Measurements from ENCODE around the gene RBMS1. TPM values are rescaled to one million over a fixed set of nuclear protein-coding genes. Genes with fewer than 3 reads are reported as not detected.

RBMS1 gene
- total RNA-seq, 3 donors from 2014 or later (not counting 1 experiment from before 2014, with no cell fraction given) = 111 to 167 (median 132) TPM

DNA sequence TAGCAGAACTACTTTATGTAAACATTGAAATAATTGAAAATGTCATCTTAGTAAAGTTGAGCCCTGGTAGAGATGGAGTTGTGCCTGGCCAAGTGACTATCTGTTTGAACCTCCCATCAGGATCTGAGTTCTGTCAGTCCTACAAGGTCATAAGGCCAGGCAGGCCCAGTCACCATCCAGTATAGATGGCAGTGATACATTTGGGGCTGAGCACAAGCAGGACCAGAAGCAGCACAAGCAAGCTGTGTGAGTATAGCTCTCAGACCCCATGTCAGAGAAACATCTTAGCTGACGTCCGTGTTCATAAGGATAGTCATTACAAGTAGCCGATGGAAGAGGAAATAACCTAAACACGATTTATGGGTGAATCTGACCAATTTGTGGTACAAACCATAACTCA lies 44.5 kb upstream of the RBMS1 start:
- WGBS (ENCODE audit: insufficient coverage) = 81% methylated on average over 4 of the region's 4 CpGs
- Mint-ChIP-seq H3K36me3 (no peaks in the 10 kb centered on the region), H3K9me3 (no peaks in the 10 kb centered on the region), H3K4me1 (no peaks in the 10 kb centered on the region), H3K27ac (no peak overlapping the region), H3K27me3 (ENCODE audit: low read depth in 2 of 2) (no peaks in the 10 kb centered on the region), H3K4me3 (no peak overlapping the region)
- ATAC-seq (no peak), DNase-seq (no peak)
- no peak overlapping the region for H3K4me3 ChIP-seq (ENCODE audit: low read length)
- intact Hi-C loops (cut with micrococcal nuclease) = no loop called here
- TF ChIP-seq, protein P1, sequence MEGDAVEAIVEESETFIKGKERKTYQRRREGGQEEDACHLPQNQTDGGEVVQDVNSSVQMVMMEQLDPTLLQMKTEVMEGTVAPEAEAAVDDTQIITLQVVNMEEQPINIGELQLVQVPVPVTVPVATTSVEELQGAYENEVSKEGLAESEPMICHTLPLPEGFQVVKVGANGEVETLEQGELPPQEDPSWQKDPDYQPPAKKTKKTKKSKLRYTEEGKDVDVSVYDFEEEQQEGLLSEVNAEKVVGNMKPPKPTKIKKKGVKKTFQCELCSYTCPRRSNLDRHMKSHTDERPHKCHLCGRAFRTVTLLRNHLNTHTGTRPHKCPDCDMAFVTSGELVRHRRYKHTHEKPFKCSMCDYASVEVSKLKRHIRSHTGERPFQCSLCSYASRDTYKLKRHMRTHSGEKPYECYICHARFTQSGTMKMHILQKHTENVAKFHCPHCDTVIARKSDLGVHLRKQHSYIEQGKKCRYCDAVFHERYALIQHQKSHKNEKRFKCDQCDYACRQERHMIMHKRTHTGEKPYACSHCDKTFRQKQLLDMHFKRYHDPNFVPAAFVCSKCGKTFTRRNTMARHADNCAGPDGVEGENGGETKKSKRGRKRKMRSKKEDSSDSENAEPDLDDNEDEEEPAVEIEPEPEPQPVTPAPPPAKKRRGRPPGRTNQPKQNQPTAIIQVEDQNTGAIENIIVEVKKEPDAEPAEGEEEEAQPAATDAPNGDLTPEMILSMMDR (IDR thresholded peaks at IDR 0.05) = no peak
- no peaks in the 10 kb centered on the region for H3K9me3 ChIP-seq (ENCODE audit: control insufficient read depth, insufficient read depth, low read length)
- H3K4me1 ChIP-seq (ENCODE audit: control insufficient read depth, insufficient read depth, low read length) = no peaks in the 10 kb centered on the region
- no peak overlapping the region for H3K27ac ChIP-seq (ENCODE audit: low read length)
- no peaks in the 10 kb centered on the region for H3K36me3 ChIP-seq (ENCODE audit: control insufficient read depth, insufficient read depth, low read length)
- no peaks in the 10 kb centered on the region for H3K27me3 ChIP-seq (ENCODE audit: control insufficient read depth, insufficient read depth, low read length)

DNA sequence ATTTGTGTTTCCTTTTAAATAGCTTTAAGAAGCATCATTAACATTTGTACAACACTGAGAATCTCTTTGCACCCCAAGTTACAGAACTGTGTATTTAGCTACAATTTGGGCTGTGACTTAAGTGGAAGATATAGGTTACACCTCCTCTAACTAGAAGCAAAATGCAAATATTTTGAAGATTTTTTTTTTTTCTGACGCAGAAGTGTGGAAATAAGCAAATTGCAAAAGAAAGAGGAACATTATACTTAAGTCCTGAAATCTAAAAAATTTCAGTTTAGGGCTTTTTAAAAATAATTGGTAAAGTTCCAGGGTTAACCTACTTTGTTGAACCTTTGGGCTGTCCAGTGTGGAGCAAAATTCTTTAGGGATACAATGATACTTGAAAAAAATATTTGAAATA lies 41.4 kb upstream of the RBMS1 start:
- Histone ChIP-seq H3K4me3 (ENCODE audit: low read length) (no peak overlapping the region), H3K4me1 (ENCODE audit: control insufficient read depth, insufficient read depth, low read length) (no peaks in the 10 kb centered on the region), H3K27me3 (ENCODE audit: control insufficient read depth, insufficient read depth, low read length) (no peaks in the 10 kb centered on the region), H3K36me3 (ENCODE audit: control insufficient read depth, insufficient read depth, low read length) (no peaks in the 10 kb centered on the region), H3K9me3 (ENCODE audit: control insufficient read depth, insufficient read depth, low read length) (no peaks in the 10 kb centered on the region), H3K27ac (ENCODE audit: low read length) (no peak overlapping the region)
- Mint-ChIP-seq H3K4me3 (no peak overlapping the region), H3K36me3 (no peaks in the 10 kb centered on the region), H3K9me3 (no peaks in the 10 kb centered on the region), H3K27ac (no peak overlapping the region), H3K27me3 (ENCODE audit: low read depth in 2 of 2) (no peaks in the 10 kb centered on the region), H3K4me1 (no peaks in the 10 kb centered on the region)
- ATAC-seq (no peak), DNase-seq (no peak)
- TF ChIP-seq, protein P1 (IDR thresholded peaks at IDR 0.05) = no peak
- intact Hi-C loops (cut with micrococcal nuclease) = no loop called here
- 83% methylated on average over 1 of the region's 1 CpG for WGBS (ENCODE audit: insufficient coverage)

DNA sequence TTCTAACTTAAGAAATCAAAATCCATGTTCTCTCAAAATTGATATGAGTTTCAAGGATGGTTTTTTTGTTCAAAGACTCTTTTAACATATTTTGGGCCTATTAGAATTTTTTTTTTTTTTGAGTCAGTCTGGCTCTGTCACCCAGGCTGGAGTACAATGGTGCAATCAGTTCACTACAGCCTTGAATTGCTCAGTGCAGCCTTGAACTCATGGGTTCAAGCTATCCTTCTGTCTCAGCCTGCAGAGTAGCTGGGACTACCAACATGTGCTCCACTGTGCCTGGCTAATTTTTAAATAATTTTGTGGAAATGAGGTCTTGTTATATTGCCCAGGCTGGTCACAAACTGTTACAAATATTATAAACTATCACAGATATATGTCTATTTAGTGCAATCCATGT lies 40.6 kb upstream of the RBMS1 start:
- Histone ChIP-seq H3K4me3 (ENCODE audit: low read length) (no peak overlapping the region), H3K36me3 (ENCODE audit: control insufficient read depth, insufficient read depth, low read length) (no peaks in the 10 kb centered on the region), H3K27ac (ENCODE audit: low read length) (no peak overlapping the region), H3K27me3 (ENCODE audit: control insufficient read depth, insufficient read depth, low read length) (no peaks in the 10 kb centered on the region), H3K9me3 (ENCODE audit: control insufficient read depth, insufficient read depth, low read length) (no peaks in the 10 kb centered on the region), H3K4me1 (ENCODE audit: control insufficient read depth, insufficient read depth, low read length) (no peaks in the 10 kb centered on the region)
- Mint-ChIP-seq H3K27ac (no peak overlapping the region), H3K4me3 (no peak overlapping the region), H3K9me3 (no peaks in the 10 kb centered on the region), H3K36me3 (no peaks in the 10 kb centered on the region), H3K4me1 (no peaks in the 10 kb centered on the region), H3K27me3 (ENCODE audit: low read depth in 2 of 2) (no peaks in the 10 kb centered on the region)
- no peak for ATAC-seq
- no peak for DNase-seq
- intact Hi-C loops (cut with micrococcal nuclease) = no loop called here
- TF ChIP-seq, protein P1 (IDR thresholded peaks at IDR 0.05) = no peak

DNA sequence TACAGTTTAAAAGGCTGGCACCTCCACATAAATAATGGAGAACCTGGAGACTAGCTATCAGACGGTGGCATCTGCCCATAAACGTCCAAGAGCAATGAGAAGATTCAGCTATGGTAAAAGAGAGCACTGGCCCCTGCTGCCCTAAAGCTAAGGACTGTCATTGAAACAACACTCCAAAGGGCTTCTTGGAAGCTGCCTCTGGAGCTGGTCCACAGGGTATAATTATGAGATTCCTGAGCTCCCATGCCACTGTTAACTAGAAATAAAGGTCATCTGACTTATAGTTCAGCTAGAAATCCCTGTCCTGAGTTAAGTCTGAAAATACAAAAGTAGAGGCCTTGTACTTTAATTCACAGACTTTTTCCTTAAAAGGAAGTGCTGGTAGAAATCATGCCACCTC lies 39.9 kb upstream of the RBMS1 start:
- 89% methylated on average over 2 of the region's 2 CpGs for WGBS (ENCODE audit: insufficient coverage)
- H3K27ac Mint-ChIP-seq = no peak overlapping the region
- TF ChIP-seq, protein P1 (IDR thresholded peaks at IDR 0.05) = no peak
- Histone ChIP-seq H3K4me3 (ENCODE audit: low read length) (no peak overlapping the region), H3K4me1 (ENCODE audit: control insufficient read depth, insufficient read depth, low read length) (no peaks in the 10 kb centered on the region), H3K27ac (ENCODE audit: low read length) (no peak overlapping the region), H3K36me3 (ENCODE audit: control insufficient read depth, insufficient read depth, low read length) (no peaks in the 10 kb centered on the region), H3K9me3 (ENCODE audit: control insufficient read depth, insufficient read depth, low read length) (no peaks in the 10 kb centered on the region), H3K27me3 (ENCODE audit: control insufficient read depth, insufficient read depth, low read length) (no peaks in the 10 kb centered on the region)
- no peaks in the 10 kb centered on the region for H3K36me3 Mint-ChIP-seq
- H3K4me1 Mint-ChIP-seq = no peaks in the 10 kb centered on the region
- DNase-seq (no peak), ATAC-seq (no peak)
- H3K4me3 Mint-ChIP-seq = no peak overlapping the region
- no peaks in the 10 kb centered on the region for H3K9me3 Mint-ChIP-seq
- intact Hi-C loops (cut with micrococcal nuclease) = no loop called here
- H3K27me3 Mint-ChIP-seq (ENCODE audit: low read depth in 2 of 2) = peaks cover 0 to 5% of the 10 kb centered on the region in 2 donors
